Activated B cell treated with CpG ODN at 0.5 μM for 24 hours (primary cell): Measurements from ENCODE around the gene AUNIP. TPM values are rescaled to one million over a fixed set of nuclear protein-coding genes. Genes with fewer than 3 reads are reported as not detected.

ENCODE experiments used
- ATAC-seq: fragments of 200-7000 bp; cut with Tn5 transposase; one replicate; pipeline ENCODE4 v1.10.0; 2021; ENCODE audit warnings: low read depth, mild to moderate bottlenecking, moderate library complexity
- CTCF ChIA-PET: fragments of 350-600 bp; sonication (Branson Sonifier 250); formaldehyde crosslinking; loops from one replicate; lab custom pipeline; 2021; ENCODE audit warnings: antibody characterized with exemption; lab: Charles Lee
- POLR2A ChIA-PET: fragments of 350-600 bp; sonication (Branson Sonifier 250); formaldehyde crosslinking; loops from one replicate; lab custom pipeline; 2021; ENCODE audit warnings: antibody characterized with exemption; lab: Charles Lee
- DNase-seq: peaks from one replicate; pipeline ENCODE4 v3.0.0; 2022
- H3K27ac Mint-ChIP-seq: one replicate; pipeline ENCODE4 v1.8.0; 2020; ENCODE audit warnings: mixed read lengths
- H3K27me3 Mint-ChIP-seq: one replicate; pipeline ENCODE4 v1.8.0; 2021; ENCODE audit warnings: mixed read lengths
- H3K36me3 Mint-ChIP-seq: one replicate; pipeline ENCODE4 v1.8.0; 2021; ENCODE audit warnings: low read depth, mixed read lengths
- H3K4me1 Mint-ChIP-seq: one replicate; pipeline ENCODE4 v1.8.0; 2021; ENCODE audit warnings: mixed read lengths
- H3K4me3 Mint-ChIP-seq: one replicate; pipeline ENCODE4 v1.8.0; 2020; ENCODE audit warnings: mild to moderate bottlenecking, mixed read lengths
- H3K9me3 Mint-ChIP-seq: one replicate; pipeline ENCODE4 v1.8.0; 2020; ENCODE audit warnings: mixed read lengths
- intact Hi-C: fragments of 100-400 bp; cut with micrococcal nuclease; formaldehyde crosslinking; loops from one replicate; pipeline ENCODE4 v1.15.1; 2024
- total RNA-seq: library from RNA; stranded (reverse); gene quantifications from 2 replicates; pipeline ENCODE4 v1.2.3, GENCODE V29; 2022
- TF ChIP-seq, protein P1 (sequence below): fragments of 200-600 bp; IDR thresholded peaks from one replicate; pipeline ENCODE4 v1.8.0; 2022; ENCODE audit warnings: antibody characterized with exemption, mild to moderate bottlenecking

Gene AUNIP
- total RNA-seq, 1 donor from 2014 or later: 0.42 TPM

DNA sequence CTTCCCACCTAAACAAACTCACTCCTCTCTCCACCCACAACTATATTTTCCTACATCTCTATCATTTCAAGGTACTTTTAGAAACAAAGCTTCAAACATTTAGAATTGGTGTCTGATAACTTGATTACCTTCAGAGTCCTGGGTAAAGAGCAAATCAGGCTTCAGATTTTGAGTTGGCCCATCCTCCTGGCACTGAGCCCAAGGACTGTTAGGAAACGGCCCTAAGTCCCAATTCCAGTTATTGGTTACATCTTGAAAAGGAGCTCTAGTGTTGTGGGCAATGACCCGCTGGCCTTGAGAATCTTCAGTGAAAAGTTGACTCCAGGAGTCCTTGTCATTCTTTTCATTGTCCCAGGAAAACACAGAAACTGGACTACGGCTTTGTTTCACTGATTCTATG, 24.4 kb downstream of the AUNIP start:
- no peak overlapping the region for H3K4me3 Mint-ChIP-seq
- H3K9me3 Mint-ChIP-seq: peaks cover under 1% of the 10 kb centered on the region
- no peak for ATAC-seq
- CTCF ChIA-PET: no interaction called here
- POLR2A ChIA-PET: no interaction called here
- TF ChIP-seq, protein P1, sequence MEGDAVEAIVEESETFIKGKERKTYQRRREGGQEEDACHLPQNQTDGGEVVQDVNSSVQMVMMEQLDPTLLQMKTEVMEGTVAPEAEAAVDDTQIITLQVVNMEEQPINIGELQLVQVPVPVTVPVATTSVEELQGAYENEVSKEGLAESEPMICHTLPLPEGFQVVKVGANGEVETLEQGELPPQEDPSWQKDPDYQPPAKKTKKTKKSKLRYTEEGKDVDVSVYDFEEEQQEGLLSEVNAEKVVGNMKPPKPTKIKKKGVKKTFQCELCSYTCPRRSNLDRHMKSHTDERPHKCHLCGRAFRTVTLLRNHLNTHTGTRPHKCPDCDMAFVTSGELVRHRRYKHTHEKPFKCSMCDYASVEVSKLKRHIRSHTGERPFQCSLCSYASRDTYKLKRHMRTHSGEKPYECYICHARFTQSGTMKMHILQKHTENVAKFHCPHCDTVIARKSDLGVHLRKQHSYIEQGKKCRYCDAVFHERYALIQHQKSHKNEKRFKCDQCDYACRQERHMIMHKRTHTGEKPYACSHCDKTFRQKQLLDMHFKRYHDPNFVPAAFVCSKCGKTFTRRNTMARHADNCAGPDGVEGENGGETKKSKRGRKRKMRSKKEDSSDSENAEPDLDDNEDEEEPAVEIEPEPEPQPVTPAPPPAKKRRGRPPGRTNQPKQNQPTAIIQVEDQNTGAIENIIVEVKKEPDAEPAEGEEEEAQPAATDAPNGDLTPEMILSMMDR: no peak
- no peaks in the 10 kb centered on the region for H3K4me1 Mint-ChIP-seq
- no peak for DNase-seq
- H3K27me3 Mint-ChIP-seq: no peaks in the 10 kb centered on the region
- intact Hi-C loops: no loop called here
- peaks cover 53% of the 10 kb centered on the region for H3K36me3 Mint-ChIP-seq
- H3K27ac Mint-ChIP-seq: no peak overlapping the region

DNA sequence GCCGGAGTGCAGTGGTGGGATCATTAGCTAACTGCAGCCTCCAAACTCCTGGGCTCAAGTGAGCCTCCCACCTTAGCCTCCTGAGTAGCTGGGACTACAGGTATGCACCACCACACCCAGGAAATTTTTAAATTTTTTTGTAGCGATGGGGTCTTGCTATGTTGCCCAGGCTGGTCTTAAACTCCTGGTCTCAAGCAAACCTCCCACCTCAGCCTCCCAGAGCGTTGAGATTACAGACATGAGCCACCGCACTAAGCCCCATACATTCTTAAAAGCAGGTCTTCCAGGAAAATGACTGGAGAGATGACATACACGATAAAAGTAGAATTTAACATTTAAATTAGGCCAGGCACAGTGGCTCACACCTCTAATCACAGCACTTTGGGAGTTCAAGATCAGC, 26.1 kb downstream of the AUNIP start:
- POLR2A ChIA-PET: no interaction called here
- Mint-ChIP-seq H3K27me3 (no peaks in the 10 kb centered on the region), H3K9me3 (no peaks in the 10 kb centered on the region), H3K36me3 (peaks cover 68% of the 10 kb centered on the region), H3K4me3 (no peak overlapping the region), H3K27ac (no peak overlapping the region), H3K4me1 (no peaks in the 10 kb centered on the region)
- intact Hi-C loops: no loop called here
- DNase-seq (no peak), ATAC-seq (no peak)
- CTCF ChIA-PET: no interaction called here
- TF ChIP-seq, protein P1: no peak

GRCh38 chr1:25832336-25833037, 26.8 kb downstream of the AUNIP start:
- DNase-seq (no peak), ATAC-seq (no peak)
- Mint-ChIP-seq H3K36me3 (peaks cover 75% of the 10 kb centered on the region), H3K9me3 (no peaks in the 10 kb centered on the region), H3K4me1 (no peaks in the 10 kb centered on the region), H3K4me3 (no peak overlapping the region), H3K27ac (no peak overlapping the region), H3K27me3 (no peaks in the 10 kb centered on the region)
- CTCF ChIA-PET: no interaction called here
- TF ChIP-seq, protein P1: no peak
- POLR2A ChIA-PET: no interaction called here
- intact Hi-C loops: no loop called here

DNA sequence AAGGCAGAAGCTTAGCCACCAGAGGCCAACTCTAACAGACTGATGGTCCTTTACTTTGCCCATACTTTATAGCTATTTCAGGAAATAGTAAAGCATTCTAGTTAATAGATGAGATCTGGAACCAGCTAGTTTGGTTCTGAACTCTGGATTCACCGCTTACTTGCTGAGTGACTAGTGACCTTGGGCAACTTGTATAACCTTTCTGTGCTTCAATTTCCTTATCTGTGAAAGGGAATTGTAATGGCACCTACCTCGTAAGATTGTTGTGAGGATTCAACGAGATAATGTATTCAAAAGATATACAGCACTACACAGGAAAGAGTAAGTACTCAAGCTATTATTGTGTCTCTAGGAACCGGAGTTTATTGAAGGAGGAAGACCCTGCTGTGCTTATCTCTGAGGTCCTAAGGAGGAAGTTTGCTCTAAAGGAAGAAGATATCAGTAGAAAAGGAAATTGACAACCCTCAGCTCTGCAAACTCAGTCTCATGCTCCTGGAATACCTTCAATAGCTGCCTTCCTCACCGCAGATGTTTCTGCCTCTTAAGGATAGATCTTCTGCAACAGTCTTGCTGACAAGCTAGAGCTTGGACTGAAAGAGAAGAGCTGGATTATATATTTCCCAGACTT, 27.6 kb downstream of the AUNIP start:
- ATAC-seq: no peak
- CTCF ChIA-PET: interaction anchor here (0.5 kb wide), 1 partner anchor 148 kb away, joined by 3 read pairs; no protein-coding TSS in a partner anchor
- Mint-ChIP-seq H3K4me1 (no peaks in the 10 kb centered on the region), H3K27me3 (no peaks in the 10 kb centered on the region), H3K27ac (no peak overlapping the region), H3K36me3 (peaks cover 83% of the 10 kb centered on the region), H3K9me3 (no peaks in the 10 kb centered on the region), H3K4me3 (no peak overlapping the region)
- DNase-seq: no peak
- intact Hi-C loops: no loop called here
- POLR2A ChIA-PET: interaction anchor here (1.0 to 1.2 kb wide), 2 partner anchors 12 to 171 kb away, joined by 3 to 4 read pairs; partner anchors contain the start of gene MTFR1L
- TF ChIP-seq, protein P1: no peak

- Mint-ChIP-seq H3K27ac (no peak overlapping the region), H3K27me3 (no peaks in the 10 kb centered on the region), H3K4me1 (no peaks in the 10 kb centered on the region), H3K4me3 (no peak overlapping the region), H3K9me3 (no peaks in the 10 kb centered on the region), H3K36me3 (peaks cover 76% of the 10 kb centered on the region)
- CTCF ChIA-PET: no interaction called here
- no peak for ATAC-seq
- TF ChIP-seq, protein P1: no peak
- no peak for DNase-seq
- intact Hi-C loops: no loop called here
- POLR2A ChIA-PET: interaction anchor here (1.0 kb wide), 1 partner anchor 9 kb away, joined by 3 read pairs; the partner anchor contains the start of gene MTFR1L
Observed at GRCh38 chr1:25829046-25829445, 30.2 kb downstream of the AUNIP start.
